ENCODE results near the gene CNN3.

GRCh38 chr1:94947437-94947836 lies 20.5 kb upstream of the CNN3 start:
- TF ChIP-seq CTCF (IDR thresholded peaks at IDR 0.05) (no peak), POLR2A (IDR thresholded peaks at IDR 0.05) (no peak)

Measured in uterus (tissue), 2 donors.